Superior temporal gyrus (tissue), 1 donor: ENCODE results near the gene SH2B2.
"Not testable (repeated sequence)": the region's sequence is repeated elsewhere in the genome, so short reads cannot be mapped to it uniquely, and the experiment has no call there.

Experiments used
- DNase-seq: peaks from one replicate; pipeline ENCODE4 v3.0.0-alpha.2; 2016; ENCODE audit errors: extremely low spot score

Gene SH2B2

GRCh38 chr7:102285540-102286236 lies 980 bp upstream of the SH2B2 start:
- DNase-seq = no peak

- no peak for DNase-seq
These were observed 678 bp downstream of the SH2B2 start for GRCh38 chr7:102287111-102287980.

- no peak for DNase-seq
These were observed 1.3 kb downstream of the SH2B2 start for GRCh38 chr7:102287981-102288278.

GRCh38 chr7:102288285-102288930 lies 1.7 kb downstream of the SH2B2 start:
- no peak for DNase-seq

GRCh38 chr7:102289057-102289456 lies 2.4 kb downstream of the SH2B2 start:
- DNase-seq = no peak

- DNase-seq = no peak
These were observed 4.6 kb downstream of the SH2B2 start for GRCh38 chr7:102291056-102291915.

GRCh38 chr7:102291916-102292267 lies 5.2 kb downstream of the SH2B2 start:
- DNase-seq = no peak

GRCh38 chr7:102292813-102293798 lies 6.4 kb downstream of the SH2B2 start:
- no peak for DNase-seq

GRCh38 chr7:102294589-102294988 lies 7.9 kb downstream of the SH2B2 start:
- no peak for DNase-seq

GRCh38 chr7:102295346-102296178 lies 8.9 kb downstream of the SH2B2 start:
- DNase-seq = no peak

GRCh38 chr7:102296179-102296438 lies 9.4 kb downstream of the SH2B2 start:
- no peak for DNase-seq

GRCh38 chr7:102296514-102296913 lies 9.8 kb downstream of the SH2B2 start:
- no peak for DNase-seq

- no peak for DNase-seq
These were observed 11.0 kb downstream of the SH2B2 start for GRCh38 chr7:102297487-102298218.

- DNase-seq = no peak
These were observed 14.1 kb downstream of the SH2B2 start for GRCh38 chr7:102300643-102301221.

GRCh38 chr7:102301367-102301766 lies 14.7 kb downstream of the SH2B2 start:
- not testable (repeated sequence) for DNase-seq

- DNase-seq = no peak
These were observed 15.4 kb downstream of the SH2B2 start for GRCh38 chr7:102302025-102302424.

- DNase-seq = no peak
These were observed 17.2 kb downstream of the SH2B2 start for GRCh38 chr7:102303669-102304422.

- no peak for DNase-seq
These were observed 18.0 kb downstream of the SH2B2 start for GRCh38 chr7:102304668-102305067.
